Mesenchymal stem cell (in vitro differentiated cells and primary cell): ENCODE measurements around the gene TLR5.

Source experiments
- DNase-seq: peaks from one replicate; pipeline ENCODE4 v3.0.0-alpha.2; 2013
- H2AFZ ChIP-seq: one replicate; pipeline ENCODE4 v1.6.1; 2013; ENCODE audit warnings: low read depth, mild to moderate bottlenecking, control low read depth, inconsistent platforms, low read length, moderate library complexity
- H2AK5ac ChIP-seq: 2 replicates; pipeline ENCODE4 v1.6.1; 2013; ENCODE audit warnings: low read length, moderate library complexity, mild to moderate bottlenecking, inconsistent platforms; ENCODE audit not compliant: severe bottlenecking
- H2BK120ac ChIP-seq: one replicate; pipeline ENCODE4 v1.6.1; 2013; ENCODE audit warnings: low read depth, mild to moderate bottlenecking, inconsistent platforms, low read length, moderate library complexity
- H2BK12ac ChIP-seq, 2 experiments: one replicate each; pipeline ENCODE4 v1.6.1; 2013; ENCODE audit warnings: inconsistent platforms in 2 of 2, low read length in 2 of 2, mild to moderate bottlenecking in 2 of 2, moderate library complexity in 2 of 2, control low read depth in 1 of 2
- H2BK15ac ChIP-seq: one replicate; pipeline ENCODE4 v1.6.1; 2013; ENCODE audit warnings: mild to moderate bottlenecking, low read depth, inconsistent platforms; ENCODE audit not compliant: poor library complexity, severe bottlenecking
- H2BK5ac ChIP-seq: 2 replicates; pipeline ENCODE4 v1.6.1; 2013; ENCODE audit warnings: low read depth, mild to moderate bottlenecking, low read length, control low read depth, inconsistent platforms; ENCODE audit not compliant: poor library complexity, severe bottlenecking
- H3K14ac ChIP-seq, 2 experiments: one replicate each; pipeline ENCODE4 v1.6.1; 2013; ENCODE audit warnings: inconsistent platforms in 2 of 2, low read length in 2 of 2, control low read depth in 1 of 2, mild to moderate bottlenecking in 1 of 2, moderate library complexity in 1 of 2
- H3K18ac ChIP-seq, 2 experiments: one replicate each; pipeline ENCODE4 v1.6.1; 2013; ENCODE audit warnings: inconsistent platforms in 2 of 2, low read length in 2 of 2, control low read depth in 1 of 2, low read depth in 1 of 2, mild to moderate bottlenecking in 1 of 2
- H3K23ac ChIP-seq, 2 experiments: one replicate each; pipeline ENCODE4 v1.6.1; 2013; ENCODE audit warnings: inconsistent platforms in 2 of 2, low read length in 2 of 2, mild to moderate bottlenecking in 2 of 2, moderate library complexity in 2 of 2, control low read depth in 1 of 2
- H3K27ac ChIP-seq: 2 replicates; pipeline ENCODE4 v1.5.1; 2013; ENCODE audit warnings: mild to moderate bottlenecking, moderate library complexity, low read length, control low read depth, inconsistent platforms; ENCODE audit not compliant: poor library complexity, severe bottlenecking
- H3K27me3 ChIP-seq, 2 experiments: 2 replicates each; pipeline versions ENCODE4 v1.6.1 to v1.7.0; 2013; ENCODE audit warnings: low read length in 2 of 2, mild to moderate bottlenecking in 2 of 2, moderate library complexity in 2 of 2, control low read depth in 1 of 2, inconsistent platforms in 1 of 2; ENCODE audit not compliant: control insufficient read depth in 1 of 2, insufficient read depth in 1 of 2
- H3K36me3 ChIP-seq, 2 experiments: 2 replicates each; pipeline versions ENCODE4 v1.6.1 to v1.7.0; 2013; ENCODE audit warnings: low read length in 2 of 2, control low read depth in 1 of 2, inconsistent platforms in 1 of 2, low read depth in 1 of 2, mild to moderate bottlenecking in 1 of 2; ENCODE audit not compliant: insufficient read depth in 2 of 2, control insufficient read depth in 1 of 2
- H3K4ac ChIP-seq, 2 experiments: one replicate each; pipeline ENCODE4 v1.6.1; 2013; ENCODE audit warnings: inconsistent platforms in 2 of 2, low read length in 2 of 2, mild to moderate bottlenecking in 2 of 2, moderate library complexity in 2 of 2, control low read depth in 1 of 2, low read depth in 1 of 2
- H3K4me1 ChIP-seq: 2 replicates; pipeline ENCODE4 v1.6.1; 2013; ENCODE audit warnings: low read depth, low read length, control low read depth; ENCODE audit not compliant: control insufficient read depth, insufficient read depth
- H3K4me2 ChIP-seq: 2 replicates; pipeline ENCODE4 v1.6.1; 2013; ENCODE audit warnings: low read length, mild to moderate bottlenecking, inconsistent platforms; ENCODE audit not compliant: poor library complexity, severe bottlenecking
- H3K4me3 ChIP-seq, 2 experiments: 2 replicates each; pipeline versions ENCODE4 v1.5.1 to v1.7.0; 2013; ENCODE audit warnings: low read length in 2 of 2, mild to moderate bottlenecking in 2 of 2, control low read depth in 1 of 2, low read depth in 1 of 2; ENCODE audit not compliant: insufficient read depth in 1 of 2
- H3K79me1 ChIP-seq: replicated peaks from 2 replicates; pipeline ENCODE4 v1.6.1; 2013; ENCODE audit warnings: mild to moderate bottlenecking, control low read depth, low read length, inconsistent platforms; ENCODE audit not compliant: poor library complexity, severe bottlenecking
- H3K9ac ChIP-seq: 2 replicates; pipeline ENCODE4 v1.7.0; 2013; ENCODE audit warnings: mild to moderate bottlenecking, low read length, moderate library complexity
- H3K9me3 ChIP-seq: 2 replicates; pipeline ENCODE4 v1.7.0; 2013; ENCODE audit warnings: mild to moderate bottlenecking, low read length; ENCODE audit not compliant: control insufficient read depth
- H4K8ac ChIP-seq: one replicate; pipeline ENCODE4 v1.6.1; 2013; ENCODE audit warnings: inconsistent platforms, mild to moderate bottlenecking, low read length, moderate library complexity
- H4K91ac ChIP-seq: one replicate; pipeline ENCODE4 v1.6.1; 2013; ENCODE audit warnings: mild to moderate bottlenecking, low read length, inconsistent platforms
- WGBS: methylation state at CpG from one replicate; pipeline ENCODE4 v1.1.7; 2013; ENCODE audit warnings: mixed read lengths; 5-methylcytosine and 5-hydroxymethylcytosine counted together

Gene TLR5

DNA sequence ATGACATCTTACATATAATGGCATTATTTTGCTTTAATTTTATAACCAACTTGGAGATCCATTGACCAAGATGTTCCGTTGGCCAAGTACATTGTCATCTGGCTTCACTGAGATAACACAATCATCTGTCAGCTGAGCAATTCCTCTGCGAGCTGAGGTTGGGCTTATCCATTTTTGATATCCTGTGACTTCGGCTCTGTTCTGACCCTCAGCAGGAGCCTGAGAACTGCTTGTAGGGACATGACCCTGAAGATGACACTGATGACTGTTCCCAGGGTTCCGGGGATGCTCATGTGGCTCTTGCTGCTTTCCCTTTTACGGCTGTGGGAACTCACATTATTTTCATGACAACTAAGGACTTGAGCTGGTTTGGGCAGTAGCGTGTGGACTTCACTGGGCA is 51.2 kb downstream of the TLR5 start:
- Histone ChIP-seq H3K9me3 (no peaks in the 10 kb centered on the region), H2BK120ac (no peak overlapping the region), H3K27ac (no peak overlapping the region), H3K36me3 (no peaks in the 10 kb centered on the region), H2BK15ac (no peak overlapping the region), H3K14ac (no peak overlapping the region), H2AK5ac (no peak overlapping the region), H4K91ac (no peak overlapping the region), H3K9ac (no peak overlapping the region), H3K4me1 (no peaks in the 10 kb centered on the region), H2BK5ac (no peak overlapping the region), H3K27me3 (peaks cover 17 to 23% of the 10 kb centered on the region in 2 experiments), H3K4me2 (no peak overlapping the region), H3K4me3 (no peak overlapping the region), H3K23ac (no peak overlapping the region), H2BK12ac (no peak overlapping the region), H3K4ac (no peak overlapping the region), H3K79me1 (no peaks in the 10 kb centered on the region), H4K8ac (no peak overlapping the region), H3K18ac (no peak overlapping the region), H2AFZ (no peak overlapping the region)
- WGBS, result 91% methylated on average over 6 of the region's 6 CpGs
- no peak for DNase-seq

DNA sequence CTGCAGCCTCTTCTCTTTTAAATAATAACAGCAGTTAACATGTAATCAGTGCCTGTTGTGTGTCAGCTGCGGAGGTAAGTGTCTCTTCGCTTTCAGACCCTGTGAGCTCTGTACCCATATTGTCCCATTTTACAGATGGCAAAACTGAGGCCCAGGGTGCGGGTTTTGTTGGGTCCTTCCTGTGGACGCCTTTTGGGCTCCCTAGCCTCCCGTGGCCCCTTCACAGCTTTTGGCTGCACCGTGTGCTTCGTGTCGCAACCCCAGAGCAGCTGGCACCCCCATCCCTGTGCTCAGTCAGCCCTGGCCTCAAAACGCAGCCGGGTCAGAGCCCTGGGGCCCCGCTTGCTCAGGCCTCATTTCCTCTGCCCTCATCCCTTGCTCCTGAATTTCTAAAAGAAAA is 53.8 kb downstream of the TLR5 start:
- Histone ChIP-seq H4K91ac (no peak overlapping the region), H2BK15ac (no peak overlapping the region), H3K27me3 (peaks cover 13 to 37% of the 10 kb centered on the region in 2 experiments), H2BK120ac (no peak overlapping the region), H3K4me3 (no peak overlapping the region), H3K4me2 (no peak overlapping the region), H3K14ac (no peak overlapping the region), H2AK5ac (no peak overlapping the region), H4K8ac (no peak overlapping the region), H2AFZ (no peak overlapping the region), H3K9ac (no peak overlapping the region), H3K4me1 (no peaks in the 10 kb centered on the region), H3K23ac (no peak overlapping the region), H2BK12ac (no peak overlapping the region), H3K27ac (no peak overlapping the region), H3K9me3 (no peaks in the 10 kb centered on the region), H3K4ac (no peak overlapping the region), H3K36me3 (no peaks in the 10 kb centered on the region), H2BK5ac (no peak overlapping the region), H3K79me1 (no peaks in the 10 kb centered on the region), H3K18ac (no peak overlapping the region)
- DNase-seq, result no peak
- 90% methylated on average over 11 of the region's 11 CpGs for WGBS

DNA sequence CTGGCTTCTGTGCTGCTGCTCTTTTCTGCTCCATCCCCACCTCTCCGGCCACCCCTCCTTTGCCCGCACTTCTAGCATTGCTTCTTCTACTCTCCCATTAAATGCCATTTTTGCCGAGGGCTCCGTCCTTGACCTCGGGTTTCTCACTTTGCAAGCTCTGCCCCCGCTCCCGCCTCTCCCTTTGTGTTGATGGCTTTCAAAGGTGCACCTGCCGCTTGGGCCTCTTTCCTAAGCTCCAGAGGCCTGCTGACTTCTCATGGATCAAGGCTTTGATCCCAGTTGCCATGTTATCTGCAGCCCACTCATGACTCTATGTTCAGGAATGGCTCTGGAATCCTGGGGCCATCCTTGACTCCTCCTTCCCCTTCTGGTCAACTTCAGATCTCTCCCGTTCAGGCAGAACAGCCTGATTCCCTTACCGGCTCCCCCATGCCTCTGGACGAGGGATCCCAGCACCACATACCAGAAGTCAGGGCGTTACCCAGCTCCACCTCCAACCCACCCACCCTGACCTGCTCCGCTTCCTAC is 54.3 kb downstream of the TLR5 start:
- no peak overlapping the region for H2AK5ac ChIP-seq

DNA sequence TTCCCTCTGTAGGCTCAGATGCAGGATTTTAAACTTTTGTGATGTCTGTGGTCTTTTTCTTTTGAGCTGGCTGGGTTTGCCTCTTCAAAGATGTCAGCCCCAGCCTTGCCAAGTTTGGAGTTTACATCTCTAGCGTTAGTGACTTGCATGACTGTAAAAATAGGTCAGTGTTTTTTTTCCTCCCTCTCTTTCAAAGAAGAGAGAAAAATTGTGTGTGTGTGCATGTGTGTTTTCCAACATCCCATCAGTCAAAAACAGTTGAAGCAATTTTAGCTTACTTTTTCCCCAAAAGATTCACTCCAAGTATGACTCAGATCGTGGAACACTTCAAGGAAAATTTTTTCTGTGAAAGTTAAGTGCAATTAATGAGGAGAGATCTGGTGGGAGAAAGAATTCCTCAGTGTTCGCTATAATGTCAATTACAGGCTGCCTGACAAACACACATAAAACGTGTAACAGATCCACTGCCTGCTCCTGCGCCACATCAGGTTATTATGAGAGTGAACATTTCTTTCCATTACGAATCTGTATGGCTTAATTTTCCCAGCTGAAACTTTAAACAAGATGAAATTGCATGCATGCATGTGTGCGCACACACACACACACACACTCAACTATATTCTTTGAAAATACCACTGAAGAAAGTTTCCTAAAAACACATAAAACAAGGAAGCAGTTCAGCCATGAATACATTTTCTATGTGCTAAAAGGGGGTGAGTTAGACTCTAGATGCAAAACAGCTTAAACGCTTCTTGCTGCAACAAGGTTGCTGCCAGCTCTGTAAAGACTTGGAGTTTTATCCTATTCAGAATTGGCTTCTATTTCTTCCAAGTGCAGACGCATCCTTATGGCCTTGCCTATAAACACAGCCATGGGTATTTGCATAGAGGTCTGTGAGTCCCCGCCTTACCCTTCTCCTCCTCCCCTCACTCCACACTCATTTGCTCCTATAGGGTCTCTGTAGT is 55.5 kb downstream of the TLR5 start:
- Histone ChIP-seq H2BK12ac (no peak overlapping the region), H3K18ac (no peak overlapping the region), H2BK5ac (no peak overlapping the region), H3K4me3 (peak overlapping the region in 1 of 2 experiments; percentile 40), H3K9me3 (no peaks in the 10 kb centered on the region), H2AK5ac (no peak overlapping the region), H2BK120ac (no peak overlapping the region), H3K4me1 (no peaks in the 10 kb centered on the region), H3K14ac (no peak overlapping the region), H4K8ac (no peak overlapping the region), H3K9ac (peak overlapping the region; percentile 53), H2AFZ (no peak overlapping the region), H3K4me2 (no peak overlapping the region), H3K27me3 (peaks cover 12 to 41% of the 10 kb centered on the region in 2 experiments), H3K4ac (no peak overlapping the region), H3K36me3 (no peaks in the 10 kb centered on the region), H4K91ac (no peak overlapping the region), H3K23ac (no peak overlapping the region), H3K27ac (no peak overlapping the region), H2BK15ac (no peak overlapping the region), H3K79me1 (no peaks in the 10 kb centered on the region)
- WGBS, result 69% methylated on average over 9 of the region's 10 CpGs
- DNase-seq, result no peak

More for the DNA sequence above, 54.3 kb downstream of the TLR5 start:
- no peak for DNase-seq
- 78% methylated on average over 12 of the region's 13 CpGs for WGBS
- Histone ChIP-seq H3K79me1 (no peaks in the 10 kb centered on the region), H3K4ac (no peak overlapping the region), H3K4me2 (no peak overlapping the region), H3K23ac (no peak overlapping the region), H3K36me3 (no peaks in the 10 kb centered on the region), H2BK15ac (no peak overlapping the region), H3K14ac (no peak overlapping the region), H2BK120ac (no peak overlapping the region), H3K4me3 (no peak overlapping the region), H4K91ac (no peak overlapping the region), H3K9ac (no peak overlapping the region), H3K9me3 (no peaks in the 10 kb centered on the region), H4K8ac (no peak overlapping the region), H3K27me3 (peaks cover 10 to 37% of the 10 kb centered on the region in 2 experiments), H3K27ac (no peak overlapping the region), H2BK5ac (no peak overlapping the region), H2BK12ac (no peak overlapping the region), H3K18ac (no peak overlapping the region), H2AFZ (no peak overlapping the region), H3K4me1 (no peaks in the 10 kb centered on the region)
